NCI-H82 (cell line): ENCODE measurements around the gene NUBP2.

Source experiments
- DNase-seq: peaks from one replicate; lab custom pipeline; 2025; lab: John Stamatoyannopoulos, UW

Gene NUBP2

GRCh38 chr16:1828645-1829410 is 46.1 kb downstream of the NUBP2 start:
- DNase-seq, result no peak

- DNase-seq, result no peak
These were observed 47.5 kb downstream of the NUBP2 start for GRCh38 chr16:1830213-1830612.

- no peak for DNase-seq
These were observed 48.7 kb downstream of the NUBP2 start for GRCh38 chr16:1831186-1832075.

DNA sequence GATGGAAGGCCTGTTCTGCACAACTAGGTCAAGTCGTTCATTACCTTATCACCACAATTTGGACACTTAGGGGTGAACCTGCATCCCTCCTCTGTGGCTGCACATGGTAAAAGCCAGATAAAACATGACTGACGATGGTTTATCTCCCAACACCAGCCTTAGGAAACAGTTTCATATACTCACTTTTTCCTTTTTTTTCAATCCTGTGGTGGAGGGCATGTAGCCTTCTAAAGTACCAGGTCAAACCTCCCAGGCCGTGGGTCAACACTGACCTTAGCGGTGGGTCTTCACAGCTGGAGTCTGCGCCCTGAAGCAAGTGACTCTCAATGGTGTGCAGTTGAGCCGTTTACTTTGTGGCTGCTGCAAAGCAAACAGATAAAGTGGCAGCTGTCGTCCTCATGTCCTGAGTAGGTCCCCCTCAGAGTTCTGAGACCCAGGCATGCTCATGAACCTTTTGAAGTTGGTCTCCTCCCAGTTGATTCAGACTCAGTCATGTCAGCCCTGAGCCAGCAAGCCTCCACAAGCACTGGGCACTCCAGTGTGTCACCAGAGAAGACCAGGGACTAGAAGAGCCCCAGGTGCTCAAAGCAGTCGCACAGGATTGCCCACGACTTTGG is 50.2 kb downstream of the NUBP2 start:
- no peak for DNase-seq

DNA sequence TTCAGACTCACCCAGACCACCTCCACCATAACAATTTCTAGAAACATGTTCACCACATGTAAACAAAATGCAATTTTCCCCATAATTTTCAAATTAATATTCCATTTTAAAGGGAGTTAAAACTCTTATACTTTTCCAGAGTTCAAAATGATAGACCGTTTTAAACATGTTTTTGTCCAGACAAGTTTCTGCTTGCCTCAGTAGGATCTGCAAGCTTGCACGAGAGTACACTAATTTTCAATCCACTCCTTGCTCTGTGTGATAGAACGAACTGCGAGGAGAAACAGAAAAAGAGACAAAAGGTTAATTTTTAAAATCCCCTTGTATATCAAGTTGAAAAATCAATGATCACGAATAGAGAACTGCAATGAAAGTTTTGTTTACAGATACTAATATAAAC is 51.3 kb downstream of the NUBP2 start:
- no peak for DNase-seq
